ENCODE data around the gene IL36RN.

DNA sequence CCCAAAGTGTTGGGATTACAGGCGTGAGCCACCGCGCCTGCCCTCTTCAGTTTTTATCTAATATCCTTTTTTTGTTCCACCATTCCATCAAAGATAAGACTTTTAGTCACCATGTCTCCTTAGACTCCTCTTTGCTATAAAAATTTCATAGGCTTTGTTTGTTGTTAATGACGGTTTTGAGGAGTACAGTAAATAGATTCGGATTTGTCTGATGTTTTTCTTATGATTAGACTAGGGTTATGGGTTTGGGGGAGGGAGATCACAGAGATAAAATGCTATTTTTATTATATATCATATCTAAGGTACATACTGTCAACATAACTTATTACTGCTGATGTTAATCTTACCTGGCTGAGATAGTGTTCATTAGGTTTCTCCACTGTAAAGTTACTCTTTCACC lies 12.5 kb upstream of the IL36RN start:
- TF ChIP-seq, protein P1, sequence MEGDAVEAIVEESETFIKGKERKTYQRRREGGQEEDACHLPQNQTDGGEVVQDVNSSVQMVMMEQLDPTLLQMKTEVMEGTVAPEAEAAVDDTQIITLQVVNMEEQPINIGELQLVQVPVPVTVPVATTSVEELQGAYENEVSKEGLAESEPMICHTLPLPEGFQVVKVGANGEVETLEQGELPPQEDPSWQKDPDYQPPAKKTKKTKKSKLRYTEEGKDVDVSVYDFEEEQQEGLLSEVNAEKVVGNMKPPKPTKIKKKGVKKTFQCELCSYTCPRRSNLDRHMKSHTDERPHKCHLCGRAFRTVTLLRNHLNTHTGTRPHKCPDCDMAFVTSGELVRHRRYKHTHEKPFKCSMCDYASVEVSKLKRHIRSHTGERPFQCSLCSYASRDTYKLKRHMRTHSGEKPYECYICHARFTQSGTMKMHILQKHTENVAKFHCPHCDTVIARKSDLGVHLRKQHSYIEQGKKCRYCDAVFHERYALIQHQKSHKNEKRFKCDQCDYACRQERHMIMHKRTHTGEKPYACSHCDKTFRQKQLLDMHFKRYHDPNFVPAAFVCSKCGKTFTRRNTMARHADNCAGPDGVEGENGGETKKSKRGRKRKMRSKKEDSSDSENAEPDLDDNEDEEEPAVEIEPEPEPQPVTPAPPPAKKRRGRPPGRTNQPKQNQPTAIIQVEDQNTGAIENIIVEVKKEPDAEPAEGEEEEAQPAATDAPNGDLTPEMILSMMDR (IDR thresholded peaks at IDR 0.05; ENCODE audit: low read depth, low read length) = no peak
- TF ChIP-seq EZH2phosphoT487 (IDR thresholded peaks at IDR 0.05; ENCODE audit: low read depth) = no peak
